Measurements from ENCODE around the gene NKAIN4.

The NKAIN4 gene

GRCh38 chr20:63217706-63218105 is 36.6 kb downstream of the NKAIN4 start:
- no peak for DNase-seq

DNA sequence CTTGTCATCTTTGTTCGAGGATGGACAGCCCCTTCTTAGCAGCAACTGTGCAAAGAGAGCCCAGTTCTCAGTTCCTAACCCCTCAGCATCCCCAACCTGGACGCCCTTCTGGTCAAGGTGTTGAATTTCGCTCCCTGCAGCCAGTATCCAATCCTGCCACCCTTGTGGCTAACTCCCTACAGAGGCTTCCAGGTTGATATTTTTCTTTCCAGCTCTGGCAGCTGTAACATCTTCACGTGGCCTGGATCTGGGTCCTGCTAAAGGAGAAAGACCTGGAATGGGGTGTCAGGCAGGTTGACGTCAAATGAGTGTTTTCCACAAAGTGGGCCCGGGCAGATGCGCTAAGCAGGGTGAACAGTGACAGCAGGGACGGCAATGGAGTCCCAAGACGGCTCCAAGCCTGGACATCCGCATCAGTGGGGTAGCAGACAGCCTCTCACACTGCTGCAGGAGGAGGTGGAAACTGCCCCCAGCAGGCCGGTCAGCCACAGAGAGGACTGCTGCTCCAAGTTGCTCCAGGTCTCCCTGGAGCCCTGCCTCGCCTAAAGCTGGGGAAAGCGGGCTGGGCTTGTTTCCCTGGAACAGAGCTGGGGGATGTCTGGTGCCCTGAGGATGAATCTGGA is 37.3 kb downstream of the NKAIN4 start:
- DNase-seq = peak; percentile 11

DNA sequence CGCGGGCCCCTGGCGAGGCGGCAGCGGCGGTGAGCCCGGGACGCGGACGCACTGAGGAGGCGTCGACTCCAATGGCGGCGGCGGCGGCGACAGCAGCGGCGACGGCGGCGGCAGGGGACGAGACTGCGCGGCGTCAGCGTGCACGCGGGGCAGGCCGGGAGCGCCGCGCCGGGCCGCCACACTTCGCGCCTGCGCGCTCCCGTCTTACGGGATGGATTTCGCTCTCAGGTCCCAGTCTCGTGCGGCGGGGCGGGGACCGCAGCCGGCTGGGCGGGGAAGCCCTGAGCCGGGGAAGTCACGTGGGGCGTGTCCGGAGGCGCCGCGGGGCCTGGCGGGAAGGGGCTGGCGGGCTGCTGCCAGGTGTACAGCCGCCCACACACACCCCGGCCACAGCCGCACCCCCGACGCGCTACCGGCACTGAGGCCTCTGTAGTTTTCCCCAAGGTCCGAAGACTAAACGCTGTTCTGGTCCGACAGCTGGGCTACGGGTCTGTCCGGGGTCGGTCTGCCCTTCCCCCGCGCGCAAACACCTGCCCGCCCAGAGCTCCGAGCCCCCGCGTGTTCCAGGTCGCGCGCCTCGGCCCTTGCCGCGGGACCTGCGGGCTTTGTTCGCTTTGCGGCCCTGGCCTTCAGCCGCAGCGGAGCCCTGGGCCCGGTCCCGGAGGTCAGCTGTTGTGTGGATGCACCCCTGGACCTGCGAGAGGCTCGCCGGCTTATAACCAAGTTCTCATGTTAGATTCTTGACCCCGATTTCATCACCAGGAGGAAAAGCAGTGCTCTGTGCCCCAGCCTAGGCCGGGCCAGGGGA is 38.0 kb downstream of the NKAIN4 start, which contains the start of gene YTHDF1:
YTHDF1 (minus strand) TSS at position 91 of the 808 bp plus-strand sequence. CDS start 239 bp downstream, outside the sequence.
- DNase-seq = peak; percentile 93

DNA sequence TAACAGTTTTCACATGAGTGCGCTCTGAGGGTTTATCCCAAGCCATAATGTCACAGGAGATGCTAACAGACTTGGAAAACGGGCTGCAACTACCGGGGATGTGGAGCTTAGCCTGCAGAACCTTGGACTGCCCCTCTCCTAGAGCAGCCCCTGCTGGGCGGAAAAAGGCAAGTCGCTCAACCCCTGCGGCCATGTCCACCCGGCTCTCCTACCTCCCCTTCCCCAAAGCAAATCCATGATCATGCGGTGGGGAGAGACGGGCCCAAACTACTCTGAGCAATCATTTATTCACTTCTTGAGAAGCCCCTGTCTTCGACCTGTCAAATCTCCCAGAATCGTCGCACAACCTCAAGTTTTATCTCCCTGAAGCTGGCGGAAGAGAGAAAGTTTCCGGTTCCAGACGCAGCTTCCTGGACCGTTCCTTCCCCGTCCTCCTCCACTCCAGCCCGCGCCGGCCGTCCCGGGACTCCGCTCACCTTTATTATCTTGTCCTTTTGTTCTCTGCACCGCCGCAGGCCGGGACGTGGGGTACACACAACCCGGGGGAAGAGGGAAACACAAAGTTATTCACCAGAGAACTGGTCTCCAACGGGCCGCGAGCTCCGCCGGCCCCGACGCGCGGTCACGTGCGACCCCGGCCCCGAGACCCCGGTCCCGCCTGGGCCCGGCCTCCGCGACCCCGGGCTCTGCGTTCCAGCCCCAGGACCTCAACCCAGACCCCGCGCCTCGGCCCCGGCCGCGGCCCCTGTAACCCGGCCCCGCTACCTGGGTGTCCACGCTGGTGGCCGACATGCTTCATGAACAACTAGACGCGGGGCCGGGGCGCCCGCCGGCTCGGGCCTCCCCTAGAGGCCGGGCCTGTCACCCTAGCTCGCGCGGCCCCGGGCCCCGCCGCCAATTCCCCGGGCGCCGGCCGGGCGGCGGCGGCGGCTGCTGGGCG is 38.9 kb downstream of the NKAIN4 start:
- DNase-seq = peak; percentile 18

- DNase-seq = no peak
Observed at GRCh38 chr20:63214514-63214913, 39.7 kb downstream of the NKAIN4 start.

DNA sequence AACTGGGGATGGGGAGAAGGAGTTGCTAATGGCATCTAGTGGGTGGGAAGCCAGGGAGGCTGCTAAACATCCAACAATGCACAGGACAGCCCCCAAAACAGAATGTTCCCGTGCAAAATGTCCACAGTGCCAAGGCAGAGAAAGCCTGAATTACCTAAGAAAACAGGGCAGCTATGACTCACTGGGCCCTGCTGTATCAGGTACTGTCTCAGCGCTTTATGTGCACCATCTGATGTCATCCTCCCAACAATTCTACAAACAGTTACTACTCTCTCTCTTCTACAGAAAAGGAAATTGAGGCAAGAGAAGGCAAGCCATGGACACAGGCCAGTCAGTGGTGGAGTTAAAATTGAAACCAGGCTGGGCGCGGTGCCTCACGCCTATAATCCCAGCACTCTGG is 41.5 kb downstream of the NKAIN4 start:
- DNase-seq = no peak

- DNase-seq = no peak
Observed at GRCh38 chr20:63212393-63212730, 41.9 kb downstream of the NKAIN4 start.

- DNase-seq = no peak
Observed at GRCh38 chr20:63210011-63210605, 44.2 kb downstream of the NKAIN4 start.

- no peak for DNase-seq
Observed at GRCh38 chr20:63208346-63208909, 45.8 kb downstream of the NKAIN4 start.

GRCh38 chr20:63206878-63207277 is 47.4 kb downstream of the NKAIN4 start:
- no peak for DNase-seq

DNA sequence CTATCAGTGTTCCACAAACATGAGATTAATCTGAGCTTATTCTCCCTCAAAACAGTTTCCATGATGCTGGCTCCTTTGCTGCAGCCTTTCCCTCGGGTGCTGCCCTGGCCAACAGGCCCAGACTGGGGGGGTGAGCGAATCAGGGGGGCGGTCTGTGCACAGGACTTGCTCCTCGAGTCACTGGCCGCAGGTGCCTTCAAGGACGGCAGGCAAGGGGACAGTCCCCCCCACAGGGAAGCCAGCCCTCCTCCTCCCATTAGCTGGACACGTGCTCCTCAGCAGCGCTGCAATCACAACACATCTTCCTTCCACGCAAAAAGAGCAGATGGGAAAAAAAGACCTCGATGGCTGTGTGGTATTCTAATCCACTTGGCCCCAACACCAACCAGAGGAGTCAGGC is 48.4 kb downstream of the NKAIN4 start:
- no peak for DNase-seq

GRCh38 chr20:63204362-63204761 is 49.9 kb downstream of the NKAIN4 start:
- DNase-seq = no peak

GRCh38 chr20:63202811-63203526 is 51.3 kb downstream of the NKAIN4 start:
- DNase-seq = no peak

GRCh38 chr20:63202021-63202420 is 52.2 kb downstream of the NKAIN4 start:
- DNase-seq = no peak

GRCh38 chr20:63198606-63199005 is 55.7 kb downstream of the NKAIN4 start:
- DNase-seq = no peak

GRCh38 chr20:63196768-63197470 is 57.3 kb downstream of the NKAIN4 start:
- no peak for DNase-seq

- no peak for DNase-seq
Observed at GRCh38 chr20:63194797-63195173, 59.5 kb downstream of the NKAIN4 start.

DNA sequence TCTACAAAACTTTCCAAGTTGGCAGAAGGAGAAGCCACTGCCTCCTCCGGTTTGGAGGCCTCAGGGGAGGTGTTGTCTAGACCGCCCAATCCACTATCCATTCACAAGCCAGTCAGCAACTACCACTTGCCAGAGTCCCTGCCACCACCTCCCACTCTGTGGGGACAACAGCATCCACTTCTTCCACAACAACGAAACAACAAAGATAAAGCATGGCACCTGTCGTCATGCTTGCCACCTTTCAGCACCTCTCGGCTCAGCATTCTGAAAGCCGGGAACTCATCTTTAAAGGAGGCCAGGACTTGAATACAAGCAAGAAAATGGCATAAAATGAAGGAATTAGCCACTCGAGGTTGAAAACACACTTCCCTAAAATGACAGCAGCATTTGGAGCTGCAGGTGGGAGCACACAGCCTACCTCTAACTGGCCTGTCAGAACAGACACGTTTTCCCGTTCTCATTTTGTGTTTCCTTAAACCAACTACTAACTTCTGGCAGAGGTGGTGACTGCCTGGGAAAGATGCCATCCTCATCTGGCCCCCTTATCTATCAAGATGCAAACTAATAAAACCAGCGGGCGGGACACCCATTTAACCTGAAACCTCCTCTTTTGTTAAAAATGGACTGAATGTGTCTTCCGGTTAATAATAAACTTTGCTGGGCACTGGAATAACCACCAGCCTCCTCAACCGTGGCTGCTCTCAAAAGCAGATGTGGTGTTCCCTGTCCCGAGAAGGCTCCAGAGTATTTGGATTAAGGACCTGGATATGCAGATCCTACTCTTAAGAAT is 60.1 kb downstream of the NKAIN4 start:
- DNase-seq = no peak

DNA sequence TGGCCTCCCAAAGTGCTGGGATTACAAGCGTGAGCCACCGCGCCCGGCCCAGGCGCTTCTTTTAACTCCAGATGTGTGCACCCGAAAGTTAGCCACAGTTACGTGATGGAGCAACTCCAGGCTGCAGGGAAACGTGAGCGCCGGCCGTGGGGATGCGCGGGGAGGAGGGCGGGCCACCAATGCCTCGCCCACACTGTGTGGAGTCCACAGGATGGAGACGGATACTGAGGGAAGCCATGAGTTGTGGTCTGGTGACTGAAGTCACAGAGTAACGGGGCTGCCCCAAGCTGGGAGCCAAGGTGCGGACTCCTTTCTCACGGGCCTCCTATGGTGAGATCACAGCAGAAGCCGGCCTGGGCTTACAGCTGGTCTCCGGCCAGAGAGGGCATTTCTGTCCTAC is 61.5 kb downstream of the NKAIN4 start:
- DNase-seq = no peak

- no peak for DNase-seq
Observed at GRCh38 chr20:63191400-63191799, 62.9 kb downstream of the NKAIN4 start.

GRCh38 chr20:63190828-63191227 is 63.4 kb downstream of the NKAIN4 start:
- DNase-seq = no peak

Measured in NCI-H510A treated with DMSO at 0.1 percent for 48 hours (cell line).